Measurements from ENCODE around the gene TGM2. TPM values are rescaled to one million over a fixed set of nuclear protein-coding genes. Genes with fewer than 3 reads are reported as not detected.
A peak's percentile ranks its signal among the peaks of the same experiment; 100 is the strongest.

Gene TGM2
- total and polyA plus RNA-seq, 2 experiments from 2014 or later, result 119 to 275 TPM

DNA sequence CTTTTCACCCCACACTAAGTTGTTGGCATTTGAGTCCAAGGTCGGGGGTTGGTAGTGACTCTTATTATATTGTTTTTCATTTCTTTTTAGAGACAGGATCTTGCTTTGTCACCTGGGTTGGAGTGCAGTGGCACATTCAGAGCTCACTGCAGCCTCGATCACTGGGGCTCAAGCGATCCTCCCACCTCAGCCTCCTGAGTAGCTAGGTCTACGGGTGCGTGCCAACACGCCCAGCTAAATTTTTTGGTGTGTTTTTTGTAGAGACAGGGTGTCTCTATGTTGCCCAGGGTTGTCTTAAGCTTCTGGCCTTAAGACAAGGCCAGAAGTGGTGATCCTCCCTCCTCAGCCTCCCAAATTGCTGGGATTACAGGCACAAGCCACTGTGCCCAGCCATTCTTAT is 25.1 kb upstream of the TGM2 start:
- Histone ChIP-seq H3K27ac (no peak overlapping the region), H3K4me1 (ENCODE audit: low read depth) (no peaks in the 10 kb centered on the region), H3K9me3 (ENCODE audit: low read depth) (no peaks in the 10 kb centered on the region), H3K36me3 (no peaks in the 10 kb centered on the region), H3K4me3 (no peak overlapping the region), H3K27me3 (no peaks in the 10 kb centered on the region)
- no peak for DNase-seq (ENCODE audit: low read depth in 1 of 2, low spot score in 1 of 2)
- TF ChIP-seq CTCF (IDR thresholded peaks at IDR 0.05; ENCODE audit: low read depth, low read length), result no peak

DNA sequence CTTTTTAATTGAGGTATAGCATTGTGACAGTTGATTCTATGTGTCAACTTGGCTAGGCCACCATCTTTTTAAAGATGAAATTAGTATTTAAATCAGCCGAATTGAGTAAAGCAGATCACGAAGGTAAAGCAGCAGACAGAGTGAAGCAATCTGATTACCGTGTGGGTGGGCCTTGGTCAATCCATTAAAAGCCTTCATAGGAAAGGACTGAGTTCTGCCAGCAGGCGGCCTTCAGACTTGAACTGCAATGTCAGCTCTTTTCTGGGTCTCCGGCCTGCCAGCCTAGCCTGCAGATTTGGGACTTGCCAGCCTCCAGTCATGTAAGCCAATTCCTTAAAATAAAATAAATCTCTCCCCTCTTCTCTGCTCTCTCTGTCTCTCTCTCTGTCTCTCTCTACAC is 22.4 kb upstream of the TGM2 start:
- Histone ChIP-seq H3K27ac (no peak overlapping the region), H3K27me3 (no peaks in the 10 kb centered on the region), H3K36me3 (no peaks in the 10 kb centered on the region), H3K4me3 (no peak overlapping the region), H3K4me1 (ENCODE audit: low read depth) (no peaks in the 10 kb centered on the region), H3K9me3 (ENCODE audit: low read depth) (no peaks in the 10 kb centered on the region)
- peak; percentile 16 for TF ChIP-seq CTCF (IDR thresholded peaks at IDR 0.05; ENCODE audit: low read depth, low read length)
- DNase-seq (ENCODE audit: low read depth in 1 of 2, low spot score in 1 of 2), result peak in 1 of 2 donors; percentile 43

DNA sequence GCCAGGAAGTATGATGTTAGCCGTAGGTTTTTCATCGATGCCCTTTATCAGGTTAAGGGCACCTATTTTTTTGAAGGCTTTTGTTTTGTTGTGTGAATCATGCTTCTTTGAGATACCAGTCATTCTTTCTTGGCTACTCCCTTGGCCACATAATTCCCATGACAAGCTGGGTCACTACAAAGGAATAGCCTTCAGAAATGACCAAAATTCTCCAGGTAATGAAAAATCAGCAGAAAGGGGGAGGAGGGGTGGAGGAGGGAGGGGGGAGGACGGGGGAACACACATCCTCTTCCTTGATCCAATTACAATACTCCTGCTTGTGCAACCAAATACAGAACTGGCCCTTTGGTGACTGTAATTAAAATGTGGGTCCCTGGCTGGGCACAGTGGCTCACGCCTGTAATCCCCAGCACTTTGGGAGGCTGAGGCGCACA is 21.7 kb upstream of the TGM2 start:
- no peak overlapping the region for H3K27ac ChIP-seq
- no peak for DNase-seq (ENCODE audit: low read depth in 1 of 2, low spot score in 1 of 2)

GRCh38 chr20:38184101-38184500 is 19.0 kb upstream of the TGM2 start:
- Histone ChIP-seq H3K4me1 (ENCODE audit: low read depth) (no peaks in the 10 kb centered on the region), H3K36me3 (no peaks in the 10 kb centered on the region), H3K4me3 (no peak overlapping the region), H3K27ac (no peak overlapping the region), H3K27me3 (no peaks in the 10 kb centered on the region), H3K9me3 (ENCODE audit: low read depth) (no peaks in the 10 kb centered on the region)
- no peak for TF ChIP-seq CTCF (IDR thresholded peaks at IDR 0.05; ENCODE audit: low read depth, low read length)
- DNase-seq (ENCODE audit: low read depth in 1 of 2, low spot score in 1 of 2), result no peak

More for the DNA sequence above, 21.7 kb upstream of the TGM2 start:
- no peak for TF ChIP-seq CTCF (IDR thresholded peaks at IDR 0.05; ENCODE audit: low read depth, low read length)
- Histone ChIP-seq H3K4me1 (ENCODE audit: low read depth) (no peaks in the 10 kb centered on the region), H3K9me3 (ENCODE audit: low read depth) (no peaks in the 10 kb centered on the region), H3K36me3 (no peaks in the 10 kb centered on the region), H3K4me3 (no peak overlapping the region), H3K27me3 (no peaks in the 10 kb centered on the region)

DNA sequence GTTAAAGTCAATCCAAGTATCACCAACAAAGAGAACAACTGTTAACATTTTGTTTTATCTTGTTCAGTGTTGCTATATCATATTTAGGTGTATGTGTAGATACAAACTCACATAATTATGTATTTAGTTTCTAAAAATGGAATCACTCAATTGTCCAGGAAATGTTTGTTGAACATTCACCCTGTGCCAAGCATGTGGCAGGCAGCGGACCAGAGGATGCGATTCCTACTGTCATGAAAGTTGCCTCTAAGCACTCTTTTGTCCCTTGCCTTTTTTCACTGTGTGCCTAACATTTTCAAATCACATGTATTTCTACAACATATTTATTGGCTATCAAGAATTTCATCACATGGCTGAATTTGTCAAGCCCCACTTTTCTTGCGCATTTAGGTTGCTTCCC is 16.9 kb upstream of the TGM2 start:
- no peaks in the 10 kb centered on the region for H3K27me3 ChIP-seq
- no peaks in the 10 kb centered on the region for H3K9me3 ChIP-seq (ENCODE audit: low read depth)
- TF ChIP-seq CTCF (IDR thresholded peaks at IDR 0.05; ENCODE audit: low read depth, low read length), result no peak

More for the DNA sequence above, 16.9 kb upstream of the TGM2 start:
- Histone ChIP-seq H3K36me3 (no peaks in the 10 kb centered on the region), H3K4me3 (no peak overlapping the region), H3K27ac (no peak overlapping the region), H3K4me1 (ENCODE audit: low read depth) (no peaks in the 10 kb centered on the region)
- no peak for DNase-seq (ENCODE audit: low read depth in 1 of 2, low spot score in 1 of 2)

All from cardiac muscle cell (in vitro differentiated cells and primary cell).